Upper lobe of right lung (tissue), 1 donor: ENCODE results near the gene ABHD10. TPM values are rescaled to one million over a fixed set of nuclear protein-coding genes. Genes with fewer than 3 reads are reported as not detected.

Source experiments
- ATAC-seq: fragments of 200-7000 bp; cut with Tn5 transposase; one replicate; pipeline ENCODE4 v1.9.1; 2020; ENCODE audit warnings: mild to moderate bottlenecking, moderate library complexity
- DNase-seq: peaks from one replicate; pipeline ENCODE4 v3.0.0-alpha.2; 2020
- H3K27ac ChIP-seq: fragments of 200-600 bp; one replicate; pipeline ENCODE4 v1.8.0; 2022
- H3K27me3 ChIP-seq: fragments of 200-600 bp; one replicate; pipeline ENCODE4 v1.8.0; 2022; ENCODE audit warnings: mild to moderate bottlenecking
- H3K36me3 ChIP-seq: fragments of 200-600 bp; one replicate; pipeline ENCODE4 v1.8.0; 2022
- H3K4me1 ChIP-seq: fragments of 200-600 bp; one replicate; pipeline ENCODE4 v1.8.0; 2022
- H3K4me3 ChIP-seq: fragments of 200-600 bp; one replicate; pipeline ENCODE4 v1.8.0; 2022; ENCODE audit warnings: mild to moderate bottlenecking
- H3K9me3 ChIP-seq: fragments of 200-600 bp; one replicate; pipeline ENCODE4 v1.8.0; 2022
- intact Hi-C: fragments of 100-400 bp; cut with DNase I; formaldehyde crosslinking; loops from one replicate; pipeline ENCODE4 v1.11.0; 2022
- total RNA-seq: library from RNA; stranded (reverse); fragmentation: NEBNext Ultra II Directional; extraction: Animal tissue kit (Norgen Biotek cat#: 25700); gene quantifications from one replicate; pipeline ENCODE4 v1.2.1, GENCODE V29; 2021
- TF ChIP-seq, protein P1 (sequence below): fragments of 200-600 bp; IDR thresholded peaks from one replicate; pipeline ENCODE4 v1.8.0; 2022; ENCODE audit warnings: antibody characterized with exemption
- donor health status: DM: no; HTN: yes; CAD: no; lungs with severe emphysema.

ABHD10 gene
- total RNA-seq, 1 donor from 2014 or later = 27.6 TPM

DNA sequence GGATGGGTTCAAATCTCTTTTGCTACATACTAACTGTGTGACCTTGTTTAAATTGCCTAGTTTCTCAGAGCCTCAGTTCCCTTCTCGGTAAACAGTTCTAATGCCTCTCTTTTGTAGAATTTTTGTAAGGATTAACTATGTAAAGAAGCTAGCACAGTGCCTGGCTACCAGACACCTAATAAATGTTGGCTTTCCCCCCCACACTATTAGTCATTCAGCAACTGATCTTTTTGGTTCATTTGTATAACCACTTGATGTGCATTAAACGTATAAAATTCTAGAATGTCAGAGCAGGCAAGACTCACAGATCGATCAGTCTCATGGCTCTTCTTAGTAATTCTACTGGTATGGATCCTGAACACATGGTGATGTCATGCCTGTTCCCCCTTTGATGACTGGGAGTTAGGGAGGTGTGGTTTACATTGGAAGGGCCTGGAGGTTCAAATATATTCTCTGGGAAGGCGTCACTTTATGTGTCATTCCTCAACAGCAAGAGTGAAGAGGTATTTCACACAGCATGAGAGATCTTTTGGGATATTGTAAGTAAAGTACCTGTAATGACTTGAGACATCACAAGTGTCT, 26.4 kb downstream of the ABHD10 start:
- no peak for ATAC-seq
- no peak overlapping the region for H3K4me3 ChIP-seq
- TF ChIP-seq, protein P1, sequence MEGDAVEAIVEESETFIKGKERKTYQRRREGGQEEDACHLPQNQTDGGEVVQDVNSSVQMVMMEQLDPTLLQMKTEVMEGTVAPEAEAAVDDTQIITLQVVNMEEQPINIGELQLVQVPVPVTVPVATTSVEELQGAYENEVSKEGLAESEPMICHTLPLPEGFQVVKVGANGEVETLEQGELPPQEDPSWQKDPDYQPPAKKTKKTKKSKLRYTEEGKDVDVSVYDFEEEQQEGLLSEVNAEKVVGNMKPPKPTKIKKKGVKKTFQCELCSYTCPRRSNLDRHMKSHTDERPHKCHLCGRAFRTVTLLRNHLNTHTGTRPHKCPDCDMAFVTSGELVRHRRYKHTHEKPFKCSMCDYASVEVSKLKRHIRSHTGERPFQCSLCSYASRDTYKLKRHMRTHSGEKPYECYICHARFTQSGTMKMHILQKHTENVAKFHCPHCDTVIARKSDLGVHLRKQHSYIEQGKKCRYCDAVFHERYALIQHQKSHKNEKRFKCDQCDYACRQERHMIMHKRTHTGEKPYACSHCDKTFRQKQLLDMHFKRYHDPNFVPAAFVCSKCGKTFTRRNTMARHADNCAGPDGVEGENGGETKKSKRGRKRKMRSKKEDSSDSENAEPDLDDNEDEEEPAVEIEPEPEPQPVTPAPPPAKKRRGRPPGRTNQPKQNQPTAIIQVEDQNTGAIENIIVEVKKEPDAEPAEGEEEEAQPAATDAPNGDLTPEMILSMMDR = no peak
- peaks cover 9% of the 10 kb centered on the region for H3K27me3 ChIP-seq
- no peaks in the 10 kb centered on the region for H3K4me1 ChIP-seq
- intact Hi-C loops = no loop called here
- no peak overlapping the region for H3K27ac ChIP-seq
- no peak for DNase-seq
- H3K36me3 ChIP-seq = no peaks in the 10 kb centered on the region
- no peaks in the 10 kb centered on the region for H3K9me3 ChIP-seq

DNA sequence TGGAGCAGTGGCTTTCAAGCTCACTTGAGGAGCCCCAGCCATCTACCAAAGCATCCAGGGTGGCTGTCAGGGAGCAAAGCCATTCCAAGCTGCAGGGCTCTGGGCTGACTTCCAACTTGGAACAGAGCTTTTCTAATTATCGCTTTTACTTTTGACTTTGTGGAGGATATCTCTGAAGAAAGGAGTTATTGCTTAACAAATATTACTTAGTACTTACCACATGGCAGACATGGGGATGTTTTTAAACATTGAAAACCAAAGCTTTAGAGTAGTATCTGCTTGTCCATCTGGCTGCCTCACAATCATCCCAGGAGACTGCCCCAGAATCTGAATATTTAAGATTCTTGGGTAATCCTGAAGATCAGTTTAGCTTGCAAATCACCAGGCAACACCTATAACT, 28.8 kb downstream of the ABHD10 start:
- H3K36me3 ChIP-seq = no peaks in the 10 kb centered on the region
- intact Hi-C loops = no loop called here
- no peak overlapping the region for H3K4me3 ChIP-seq
- no peaks in the 10 kb centered on the region for H3K9me3 ChIP-seq
- H3K27me3 ChIP-seq = no peaks in the 10 kb centered on the region
- ATAC-seq (no peak), DNase-seq (no peak)
- H3K27ac ChIP-seq = no peak overlapping the region
- TF ChIP-seq, protein P1 = no peak
- H3K4me1 ChIP-seq = no peaks in the 10 kb centered on the region

DNA sequence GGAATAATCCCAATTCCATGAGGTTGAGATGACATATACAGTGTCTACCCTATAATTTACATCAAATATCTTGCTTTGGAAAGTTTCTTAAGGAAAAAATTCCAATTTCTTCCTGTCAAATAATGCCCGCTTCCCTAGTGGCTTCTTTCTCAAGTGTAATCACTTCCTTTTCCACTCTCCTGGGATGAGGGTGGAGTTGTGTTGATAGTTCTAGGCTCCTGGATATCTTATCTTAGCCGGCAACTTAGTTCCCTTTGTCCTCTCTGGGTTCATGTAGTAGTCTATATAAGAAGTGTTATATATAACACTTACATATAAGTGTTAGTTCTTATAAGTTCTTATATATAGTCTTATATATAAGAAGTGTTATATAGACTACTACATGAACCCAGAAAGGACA, 30.8 kb downstream of the ABHD10 start:
- no peak for DNase-seq
- no peak overlapping the region for H3K4me3 ChIP-seq
- intact Hi-C loops = no loop called here
- ATAC-seq = no peak
- no peaks in the 10 kb centered on the region for H3K36me3 ChIP-seq
- H3K27me3 ChIP-seq = no peaks in the 10 kb centered on the region
- H3K27ac ChIP-seq = no peak overlapping the region
- peaks cover 7% of the 10 kb centered on the region for H3K4me1 ChIP-seq
- TF ChIP-seq, protein P1 = no peak
- H3K9me3 ChIP-seq = no peaks in the 10 kb centered on the region

DNA sequence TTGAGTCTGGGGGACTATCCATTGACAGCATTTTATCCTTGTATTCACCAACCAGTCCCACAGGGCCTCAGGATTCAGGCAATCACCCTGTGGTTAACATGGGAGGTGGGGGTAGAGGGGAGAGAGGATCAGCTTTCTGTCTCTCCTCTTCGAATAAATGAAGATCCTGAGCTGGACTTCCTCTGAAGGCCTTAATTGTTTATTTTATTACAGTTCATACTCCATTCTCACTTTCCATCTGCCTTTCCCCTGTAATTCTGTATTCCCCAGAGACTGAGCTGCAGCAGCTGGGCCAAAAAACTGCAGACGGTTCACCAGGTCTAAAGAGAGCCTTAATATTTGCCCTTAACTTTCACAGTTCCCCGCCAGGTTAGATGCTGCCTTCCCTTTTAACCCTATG, 31.8 kb downstream of the ABHD10 start:
- Histone ChIP-seq H3K27me3 (no peaks in the 10 kb centered on the region), H3K4me1 (peaks cover 7% of the 10 kb centered on the region), H3K27ac (no peak overlapping the region), H3K4me3 (no peak overlapping the region), H3K9me3 (no peaks in the 10 kb centered on the region), H3K36me3 (no peaks in the 10 kb centered on the region)
- no peak for DNase-seq
- intact Hi-C loops = no loop called here
- TF ChIP-seq, protein P1 = no peak
- ATAC-seq = no peak

DNA sequence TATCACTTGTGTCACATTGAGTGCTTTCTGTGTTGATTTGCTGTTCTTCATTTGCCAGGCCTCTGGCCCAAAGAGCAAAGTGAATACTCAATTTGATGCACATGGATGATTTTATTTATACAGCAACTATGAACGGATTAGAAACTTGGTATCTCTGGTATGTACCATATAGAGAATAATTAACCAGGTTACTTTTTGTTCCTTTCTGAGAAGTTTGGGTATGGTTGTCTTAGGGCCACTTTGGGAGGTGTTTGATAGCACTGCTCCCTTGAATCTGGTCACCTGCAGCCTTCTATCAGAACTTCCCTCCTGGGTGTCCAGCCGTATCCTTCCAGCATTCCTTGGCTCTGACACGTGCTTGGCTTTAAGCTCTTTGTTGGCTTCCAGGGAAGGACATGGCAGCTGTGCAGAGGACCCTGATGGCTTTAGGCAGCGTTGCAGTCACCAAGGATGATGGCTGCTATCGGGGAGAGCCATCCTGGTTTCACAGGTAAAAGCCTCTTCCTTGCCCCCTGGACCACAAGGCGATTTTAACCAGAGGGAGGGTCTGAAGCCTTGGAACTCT, 32.6 kb downstream of the ABHD10 start:
- Histone ChIP-seq H3K4me3 (no peak overlapping the region), H3K9me3 (no peaks in the 10 kb centered on the region), H3K27ac (no peak overlapping the region), H3K27me3 (no peaks in the 10 kb centered on the region), H3K36me3 (no peaks in the 10 kb centered on the region), H3K4me1 (peaks cover 7% of the 10 kb centered on the region)
- intact Hi-C loops = no loop called here
- ATAC-seq = no peak
- DNase-seq = no peak
- TF ChIP-seq, protein P1 = no peak
